UCSD-AML1 (cell line): Measurements from ENCODE around the gene VGLL2.

Experiments used
- DNase-seq: peaks from one replicate; lab custom pipeline; 2025; ENCODE audit not compliant: unreplicated experiment; lab: John Stamatoyannopoulos, UW

The VGLL2 gene

GRCh38 chr6:117311726-117312125 is 46.4 kb downstream of the VGLL2 start:
- DNase-seq = no peak

GRCh38 chr6:117317261-117317660 is 51.9 kb downstream of the VGLL2 start:
- no peak for DNase-seq
